ENCODE data around the gene ATPAF1.

The ATPAF1 gene

DNA sequence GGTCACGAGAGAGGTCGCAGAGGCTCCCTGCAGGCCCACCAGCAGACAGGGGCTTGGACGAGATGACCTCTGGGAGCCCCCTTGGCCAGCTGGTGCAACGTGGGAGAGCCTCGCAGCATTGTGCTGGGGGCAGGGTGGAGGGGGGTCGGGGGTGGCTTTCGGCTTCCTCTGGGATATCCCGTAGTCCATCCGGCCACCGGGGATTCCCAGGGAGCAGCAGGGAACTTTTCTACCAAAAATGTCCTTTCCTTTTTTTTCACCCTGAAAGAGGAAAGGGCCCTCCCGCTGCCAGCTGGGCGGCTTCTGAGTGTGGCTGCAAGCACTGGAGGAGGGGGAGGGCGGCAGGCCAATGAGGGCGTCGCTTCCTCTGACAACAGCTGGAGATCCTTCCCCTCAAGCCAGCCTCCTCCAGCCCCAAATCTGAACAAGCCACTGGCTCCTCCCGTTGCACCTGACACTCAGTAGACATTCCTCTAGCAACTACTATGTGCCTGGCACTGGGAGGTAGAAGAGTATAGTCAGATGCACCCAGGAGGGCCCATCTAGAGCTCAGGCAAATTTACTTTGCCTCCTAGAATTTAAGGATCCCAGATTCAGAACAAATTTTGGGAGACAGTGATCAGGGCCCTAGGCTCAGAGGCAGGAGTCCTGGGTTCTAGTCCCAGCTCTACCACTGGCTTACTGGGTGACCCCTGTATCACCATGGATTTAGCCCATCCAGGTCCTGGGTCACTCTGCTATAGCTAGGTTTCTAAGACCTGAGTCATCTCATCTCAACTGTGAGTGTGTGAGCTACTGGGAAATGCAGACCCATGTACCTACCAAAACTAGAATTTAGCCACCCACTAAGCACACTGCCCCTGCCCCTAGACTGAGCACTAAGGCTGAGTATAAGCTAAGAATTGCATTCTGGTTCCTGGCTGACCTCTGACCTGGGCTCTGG is 54.2 kb downstream of the ATPAF1 start:
- DNase-seq, result peak; percentile 48

DNA sequence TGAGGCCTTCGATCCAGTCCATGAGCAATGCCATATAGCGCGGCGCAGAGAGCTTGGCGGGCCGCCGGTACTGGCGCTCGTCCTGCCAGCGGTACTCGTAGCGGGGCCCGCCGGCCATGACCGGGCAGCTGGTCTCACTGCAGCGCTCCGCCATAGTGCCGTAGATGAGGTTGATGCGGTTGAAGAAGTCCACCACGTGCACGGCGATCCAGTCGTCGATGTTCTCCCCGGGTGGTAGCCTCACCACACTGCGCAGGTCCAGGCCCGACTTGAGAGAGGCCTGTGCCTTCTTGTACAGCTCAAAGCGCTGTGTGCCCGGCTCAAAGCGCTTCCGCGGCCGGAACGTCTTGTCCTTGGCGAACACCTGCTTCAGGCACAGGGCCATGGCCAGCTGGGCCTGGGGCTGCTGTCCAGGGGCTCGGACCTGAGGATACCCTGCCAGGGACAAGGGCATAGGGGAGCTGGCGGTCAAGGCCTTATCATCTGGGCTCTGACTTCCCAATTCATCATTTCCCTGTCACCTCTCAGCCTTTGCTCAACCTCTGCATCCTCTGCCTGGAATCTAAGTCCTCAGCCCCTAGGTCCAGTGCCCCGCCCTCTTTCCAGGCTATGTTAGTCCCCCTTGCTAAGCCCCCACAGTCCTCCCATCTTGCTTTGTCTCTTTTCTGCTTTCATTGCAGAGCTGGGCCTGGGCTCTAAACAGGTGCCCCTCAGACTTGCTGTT is 55.1 kb downstream of the ATPAF1 start:
- no peak for DNase-seq

DNA sequence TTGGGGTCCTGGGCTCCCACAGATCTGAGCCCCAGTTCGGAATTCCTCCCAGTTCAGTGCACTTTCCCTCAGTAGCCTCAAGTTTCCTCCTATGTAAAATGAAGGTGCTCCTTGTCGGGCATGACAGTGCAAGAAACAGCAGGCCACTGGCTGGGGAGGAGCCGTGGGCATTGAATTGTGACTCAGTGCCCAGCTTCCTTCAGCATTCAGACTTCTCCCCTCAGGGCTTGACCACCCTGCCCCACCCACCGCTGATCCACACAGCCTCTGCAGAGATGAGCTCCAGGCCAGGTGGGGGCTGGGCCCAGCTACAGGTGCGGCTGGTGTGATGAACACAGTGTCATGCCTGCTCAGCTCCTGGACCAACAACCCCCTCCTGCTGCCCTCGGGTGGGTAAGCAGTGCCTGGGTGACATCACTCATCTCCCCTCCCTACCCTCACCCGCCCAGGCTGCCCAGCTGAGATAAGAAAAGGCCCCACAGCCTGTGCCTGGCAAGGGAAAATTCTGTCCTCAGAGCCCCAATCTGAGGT is 56.4 kb downstream of the ATPAF1 start:
- no peak for DNase-seq

DNA sequence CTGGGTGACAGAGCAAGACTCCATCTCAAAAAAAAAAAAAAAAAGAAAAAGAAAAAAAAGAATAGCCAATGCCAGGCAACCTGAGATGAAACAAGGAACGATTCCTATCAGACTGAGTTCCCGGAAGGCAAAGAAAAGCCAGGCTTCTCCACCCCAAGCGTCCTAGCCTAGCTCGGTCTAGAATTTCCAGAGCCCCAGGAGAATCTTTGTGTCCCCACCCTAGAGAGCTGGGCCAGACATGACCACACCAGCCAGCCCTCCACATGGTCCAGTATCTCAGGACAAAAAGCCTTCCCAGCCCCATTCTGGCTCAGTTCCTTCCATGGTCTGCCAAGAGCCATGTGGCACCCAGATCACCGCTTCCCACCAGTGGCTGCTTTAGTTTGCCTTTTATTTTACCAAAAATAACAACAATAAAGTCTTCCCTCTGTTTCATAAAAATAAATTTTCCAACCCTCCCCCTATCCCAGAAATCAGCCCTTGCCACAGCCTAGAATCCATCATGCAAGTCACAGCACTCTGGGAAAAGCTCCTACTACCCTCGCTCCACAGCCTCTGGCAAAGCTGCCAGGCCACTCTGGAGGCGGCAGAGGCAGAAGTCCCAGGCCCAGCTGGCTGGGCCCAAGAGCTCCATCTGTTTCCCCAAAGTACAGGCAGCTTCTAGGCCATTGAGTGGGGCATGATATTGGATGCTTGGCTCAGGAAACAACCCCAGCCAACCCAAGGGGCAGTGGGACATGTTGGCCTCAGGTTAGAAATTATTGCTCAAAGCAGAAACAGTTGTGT is 60.6 kb downstream of the ATPAF1 start:
- no peak for DNase-seq

DNA sequence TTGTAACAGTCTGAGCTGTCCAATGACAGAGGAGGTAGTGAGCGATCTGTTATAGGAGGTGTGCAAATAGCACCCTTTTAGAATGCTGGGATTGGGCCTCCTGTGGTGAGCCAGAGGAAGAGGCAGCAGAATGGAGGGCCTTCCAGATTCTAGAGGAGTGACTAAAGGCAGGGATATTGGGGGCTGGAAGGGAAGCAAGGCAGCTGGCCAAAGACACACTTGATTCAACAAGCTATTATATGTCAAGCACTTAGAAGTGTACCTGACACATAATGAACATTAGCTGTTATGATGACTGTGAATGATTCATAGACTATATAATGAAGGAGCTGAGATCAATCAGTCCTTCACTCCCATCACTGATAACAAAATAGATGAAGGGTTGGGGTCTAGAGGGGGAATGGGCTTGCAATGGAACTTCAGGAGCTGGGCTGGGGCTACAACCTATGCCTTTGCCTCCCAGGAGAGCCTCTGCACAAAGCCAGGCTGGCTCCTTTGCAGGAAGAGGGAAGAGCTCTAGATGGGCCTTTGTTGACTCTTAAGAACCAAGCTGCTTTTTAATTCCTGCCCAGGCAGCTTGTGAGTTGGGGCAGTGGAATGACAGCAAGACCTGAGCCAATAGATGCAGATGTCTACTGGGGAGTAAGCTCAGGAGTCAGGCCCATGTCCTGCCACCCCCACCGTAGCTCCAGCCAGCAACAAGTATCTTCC is 61.8 kb downstream of the ATPAF1 start:
- DNase-seq, result peak; percentile 29

DNA sequence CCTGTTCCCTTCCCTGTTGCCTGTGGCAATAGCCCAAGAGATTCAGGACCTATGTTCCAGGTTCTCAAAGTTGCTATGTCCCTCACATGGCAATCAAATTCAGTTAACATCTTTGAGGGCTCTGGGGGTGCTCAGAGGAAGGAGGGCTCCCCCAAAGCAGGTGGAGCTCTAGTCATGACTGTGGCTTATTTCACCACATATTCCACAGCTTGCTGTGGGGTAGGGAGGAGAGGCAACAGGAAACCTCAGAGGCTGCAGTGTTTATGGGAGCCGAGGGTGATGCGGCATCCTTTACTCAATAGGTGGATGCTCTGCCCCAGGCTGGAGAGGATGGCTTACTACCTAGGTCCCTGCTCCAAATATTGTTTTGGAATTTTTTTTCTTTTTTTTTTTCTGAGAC is 62.9 kb downstream of the ATPAF1 start:
- no peak for DNase-seq

DNA sequence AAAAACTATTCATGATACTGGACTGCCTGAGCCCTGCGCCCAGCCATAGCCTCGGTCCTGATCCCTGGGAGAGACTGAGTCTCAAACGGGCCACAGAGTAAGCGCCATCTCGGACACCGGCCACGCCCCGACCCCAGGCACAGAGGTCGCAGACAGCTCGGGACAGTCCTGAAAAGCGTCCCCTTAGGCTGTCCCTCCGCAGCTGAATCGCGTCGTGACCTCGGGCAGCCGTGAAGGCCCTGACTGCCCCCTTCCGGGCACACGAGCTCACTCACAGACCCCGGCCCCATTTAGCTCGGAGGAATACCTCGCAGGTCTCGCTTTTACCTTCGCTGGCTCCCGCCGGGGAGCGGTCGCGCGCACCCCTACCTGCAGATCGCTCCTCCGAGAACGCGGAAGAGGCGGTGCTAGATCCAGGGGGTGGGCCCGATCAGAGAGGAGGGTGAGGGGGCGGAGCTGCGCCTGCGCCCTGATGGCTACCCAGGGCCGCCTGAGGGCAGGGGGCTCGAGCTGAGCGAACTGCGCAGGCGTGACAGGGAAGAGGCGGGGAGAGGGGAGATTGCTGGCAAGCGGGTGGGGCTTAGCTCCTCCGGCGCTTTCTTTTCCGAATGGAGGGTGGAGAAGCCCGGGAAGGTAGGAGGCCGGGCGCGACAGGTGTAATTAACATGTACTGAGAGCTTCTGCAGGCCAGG is 64.2 kb downstream of the ATPAF1 start, which contains the start of gene MKNK1:
TSS of gene MKNK1 (minus strand) at position 411 of the 692 bp plus-strand sequence. CDS start 20,941 bp downstream, outside the sequence.
- peak; percentile 93 for DNase-seq

DNA sequence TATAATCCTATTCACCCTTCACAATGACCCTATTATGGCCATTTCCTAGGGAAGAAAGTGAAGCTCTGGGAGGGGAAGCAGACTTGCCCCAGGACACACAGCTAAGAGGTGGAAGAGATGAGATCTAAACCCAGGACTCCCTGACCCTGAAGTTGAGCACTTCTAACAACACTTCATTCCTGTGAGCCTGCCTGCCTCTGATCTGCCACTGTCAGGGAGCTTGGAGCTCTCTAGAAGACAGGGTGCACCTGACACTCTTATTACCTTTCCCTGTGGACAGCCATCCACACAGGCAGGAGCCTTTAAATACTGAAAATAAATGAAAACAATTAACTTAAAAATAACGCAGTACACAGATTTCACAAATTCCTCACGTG is 64.7 kb downstream of the ATPAF1 start:
- DNase-seq, result no peak

DNA sequence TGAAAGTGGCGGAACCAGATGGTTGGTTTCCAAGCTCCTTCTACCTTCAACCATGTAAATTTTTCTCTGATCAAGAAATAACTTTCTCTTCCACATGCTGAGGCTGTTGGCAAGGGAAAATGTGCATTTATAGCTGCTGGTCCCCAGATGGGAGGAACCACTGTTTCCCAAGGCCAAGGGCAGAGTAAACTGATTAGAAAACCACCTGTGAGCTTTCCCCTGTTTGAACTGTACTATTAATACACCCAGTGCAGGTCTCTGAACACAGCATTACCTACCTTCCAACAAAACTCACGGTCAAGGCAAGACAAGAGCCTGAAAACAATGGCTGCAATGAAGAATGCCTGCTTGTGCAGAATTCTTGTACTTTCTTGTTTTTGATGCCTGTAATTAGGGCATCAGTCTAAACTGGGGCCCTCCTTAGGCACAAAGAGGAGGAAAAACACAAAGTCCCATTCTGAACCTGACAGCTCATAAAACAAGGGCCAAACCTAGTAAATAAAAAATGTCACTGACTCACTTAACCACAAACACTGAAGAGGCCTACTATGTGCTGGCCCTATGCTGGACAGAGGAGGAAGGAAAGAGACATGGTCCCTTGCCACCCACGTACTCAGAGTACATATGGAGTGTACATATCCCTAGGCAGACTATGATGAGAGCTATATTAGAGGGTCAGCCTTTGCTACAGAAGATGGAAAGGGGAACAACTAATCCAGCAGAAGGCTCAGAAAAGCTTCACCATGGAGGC is 66.7 kb downstream of the ATPAF1 start:
- DNase-seq, result no peak

DNA sequence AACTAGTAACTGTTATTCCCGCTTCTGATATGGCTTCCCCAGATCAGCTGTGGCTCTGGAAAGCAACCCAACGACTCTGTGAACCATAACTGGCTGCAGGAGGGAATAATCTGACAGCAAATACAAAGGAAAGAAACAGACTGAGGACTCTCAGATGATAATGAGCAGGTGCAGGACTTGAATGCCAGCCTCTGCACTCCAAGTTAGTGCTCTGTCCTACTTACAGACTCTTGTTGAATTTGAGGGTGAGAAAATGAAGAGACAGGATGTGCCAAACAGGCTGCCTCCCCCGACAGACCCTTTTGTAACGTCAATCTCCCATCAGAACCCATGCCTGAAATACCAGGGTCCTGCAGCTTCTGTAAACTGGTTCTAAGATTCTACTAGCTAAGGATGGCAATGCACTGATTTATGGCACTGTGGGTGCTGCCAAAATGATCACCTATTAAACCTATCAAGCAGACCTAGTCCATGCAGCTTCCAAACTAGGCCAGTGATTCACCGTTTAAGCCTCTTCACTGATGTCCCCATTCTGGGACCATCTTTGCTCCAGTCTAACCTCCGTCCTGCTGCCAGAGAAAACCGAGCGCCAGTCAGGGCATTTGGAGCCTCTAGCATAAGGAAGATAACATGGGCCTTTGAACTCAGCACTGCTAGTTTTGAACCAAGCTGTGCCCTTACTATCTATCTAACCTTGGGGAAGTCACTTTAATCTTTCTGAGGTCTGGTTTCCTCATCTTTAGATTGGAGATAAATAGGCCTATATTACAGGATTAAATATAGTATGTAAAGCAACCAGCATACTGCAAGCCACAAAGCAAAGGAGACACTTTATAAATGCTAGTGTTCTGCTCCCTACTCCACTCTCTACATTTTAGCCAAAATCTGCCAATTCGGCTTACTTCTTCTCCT is 68.8 kb downstream of the ATPAF1 start:
- DNase-seq, result no peak

DNA sequence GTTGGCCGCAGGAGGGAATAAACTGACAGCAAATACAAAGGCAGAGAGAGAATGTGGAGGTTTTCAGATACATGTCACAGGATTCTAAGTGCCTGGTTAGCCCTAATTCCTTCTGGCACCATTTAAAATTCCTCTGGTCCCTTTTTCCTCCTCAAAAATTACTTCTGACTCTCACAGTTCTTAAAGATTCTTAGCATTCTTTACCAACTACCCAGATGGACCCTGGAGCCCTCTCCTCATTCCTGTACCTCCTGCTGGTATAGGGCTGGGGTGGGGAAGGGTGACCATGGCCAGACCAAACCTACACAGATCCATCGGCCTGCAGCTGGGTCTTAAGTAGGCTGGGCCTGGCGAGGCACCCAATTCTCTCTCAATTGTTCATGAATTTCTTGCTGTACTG is 71.3 kb downstream of the ATPAF1 start:
- no peak for DNase-seq

DNA sequence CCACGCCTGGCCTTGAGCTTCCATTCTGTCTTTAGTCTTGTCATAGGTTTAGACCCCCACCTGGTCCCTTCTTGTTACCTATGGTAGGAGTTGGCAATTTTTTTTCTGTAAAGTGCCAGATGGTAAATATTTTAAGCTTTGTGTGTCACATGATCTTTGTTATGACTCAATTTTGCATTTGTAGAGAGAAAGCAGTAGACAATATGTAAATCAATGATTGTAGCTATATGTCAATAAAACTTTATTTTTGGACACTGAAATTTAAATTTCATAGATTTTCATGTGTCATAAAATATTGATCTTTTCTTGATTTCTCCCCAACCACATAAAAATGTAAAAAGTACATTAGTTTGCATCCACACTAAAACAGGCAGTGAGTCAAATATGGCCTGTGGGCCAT is 72.1 kb downstream of the ATPAF1 start:
- no peak for DNase-seq

DNA sequence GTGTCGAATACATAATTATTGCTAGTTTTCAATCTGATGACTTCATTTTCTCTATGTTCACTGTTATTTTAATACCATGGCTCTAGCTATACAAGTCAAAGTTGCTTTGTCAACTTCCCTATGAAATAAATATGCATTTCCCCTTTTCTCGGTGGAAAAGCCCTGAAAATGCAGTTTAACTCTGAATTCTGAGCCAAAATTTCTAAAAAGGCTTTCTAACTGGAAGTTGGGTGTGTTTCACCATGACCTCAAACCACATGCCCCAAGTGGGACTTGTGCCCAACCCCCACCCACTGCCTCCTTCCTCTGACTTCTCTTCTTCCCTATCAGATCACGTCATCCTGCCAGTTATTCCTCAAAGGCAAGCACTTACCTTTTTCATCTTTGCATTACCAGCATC is 73.0 kb downstream of the ATPAF1 start:
- DNase-seq, result no peak

DNA sequence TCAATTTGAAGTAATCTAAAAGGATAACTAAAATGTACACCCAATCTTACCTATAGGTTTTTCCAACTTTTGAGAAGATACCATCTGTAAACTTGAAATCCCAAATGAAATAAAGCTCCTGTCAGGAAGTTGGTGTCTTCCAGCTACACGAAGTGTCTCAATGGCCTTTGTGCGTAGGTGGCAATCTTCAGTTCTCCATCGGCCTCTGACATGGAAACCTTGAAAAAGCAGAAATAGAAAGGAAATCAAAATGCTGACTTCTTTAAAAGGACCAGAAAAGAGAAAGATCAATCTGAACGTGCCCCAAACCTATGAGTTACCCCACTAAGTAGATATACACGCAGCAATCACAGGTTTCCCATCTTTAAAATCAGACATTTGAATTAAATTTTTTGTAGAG is 74.1 kb downstream of the ATPAF1 start:
- DNase-seq, result no peak

DNA sequence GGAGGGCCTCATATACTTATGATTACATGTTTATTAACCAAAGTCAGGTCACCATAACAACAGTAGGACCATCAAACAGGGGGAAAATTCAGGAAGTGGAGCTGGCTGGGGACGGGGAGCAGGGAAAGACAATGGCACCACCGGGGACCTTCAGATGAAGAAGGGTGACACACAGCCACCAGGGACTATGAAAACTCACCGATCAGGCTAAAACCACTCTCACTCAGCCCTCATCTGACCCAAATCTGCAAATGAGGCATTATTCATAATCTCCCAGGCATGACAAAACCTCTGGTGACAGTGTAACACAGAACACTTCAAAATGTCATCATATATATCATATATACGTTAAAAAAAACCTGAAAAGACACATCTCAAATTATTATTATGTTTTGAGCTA is 75.3 kb downstream of the ATPAF1 start:
- no peak for DNase-seq

DNA sequence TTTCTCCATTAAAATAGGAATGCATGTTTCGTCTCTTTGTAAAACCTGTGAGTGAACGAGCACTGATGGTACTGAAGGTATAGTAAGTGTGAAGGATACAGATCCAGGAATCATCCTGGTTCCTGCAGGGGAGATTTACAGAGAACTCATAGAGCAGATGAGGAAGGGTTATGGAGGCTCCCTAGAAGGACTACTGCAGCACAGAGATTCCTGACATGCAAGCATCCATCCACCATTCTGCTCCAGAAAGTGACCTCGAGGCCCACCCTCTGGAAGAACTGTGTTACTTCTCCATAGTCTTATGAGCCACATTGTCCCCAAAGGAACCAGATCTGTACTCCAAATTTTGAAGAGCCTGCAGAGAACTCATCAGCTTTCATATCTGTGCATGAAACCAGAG is 78.6 kb downstream of the ATPAF1 start:
- no peak for DNase-seq

DNA sequence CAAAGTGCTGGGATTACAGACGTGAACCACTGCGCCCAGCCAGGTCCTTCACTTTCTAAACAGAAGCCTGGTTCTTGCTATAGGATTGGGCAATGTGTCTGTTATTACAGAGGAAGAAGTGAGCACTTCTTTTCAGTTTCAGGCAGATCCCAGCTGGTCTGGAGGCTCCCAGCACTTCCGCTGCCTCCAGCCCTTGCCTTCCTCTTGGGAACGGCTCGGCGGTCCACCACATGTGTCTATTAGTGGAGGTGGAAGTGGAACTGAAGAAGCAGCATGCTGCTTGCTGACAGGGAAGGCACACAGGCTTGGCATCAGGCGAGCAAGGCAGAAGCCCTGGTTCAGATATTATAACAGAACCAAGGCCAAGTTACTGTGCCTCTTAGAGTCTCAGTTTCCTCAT is 81.1 kb downstream of the ATPAF1 start:
- DNase-seq, result no peak

DNA sequence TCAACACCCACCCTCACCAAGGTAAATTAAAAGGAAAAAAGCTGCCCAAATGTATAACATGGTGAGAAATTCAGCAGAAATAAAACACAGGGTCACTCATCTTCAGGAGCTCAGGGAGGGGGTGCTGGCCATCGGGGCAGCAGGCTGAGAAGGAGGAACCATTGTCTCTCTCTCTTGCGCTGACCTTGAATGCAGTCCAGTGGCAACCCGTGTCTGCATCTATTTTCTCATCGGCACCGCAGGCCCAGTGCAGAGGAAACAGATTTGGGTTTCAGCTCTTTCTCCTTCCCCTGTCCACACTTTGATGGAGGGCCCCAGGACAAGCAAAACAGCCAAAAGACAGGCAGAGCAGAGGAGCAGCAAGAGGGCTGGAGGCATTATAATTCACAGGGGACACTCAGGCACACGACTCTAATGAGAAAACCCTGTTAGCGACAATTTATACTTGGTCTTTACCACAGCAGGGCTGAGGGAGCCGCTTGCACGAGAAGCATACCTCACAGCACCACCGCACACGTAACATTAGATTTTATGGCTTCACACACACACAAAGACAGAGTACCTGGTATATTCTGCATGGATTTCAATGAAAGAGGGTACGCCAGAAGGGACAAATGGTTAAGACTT is 82.7 kb downstream of the ATPAF1 start:
- DNase-seq, result no peak

DNA sequence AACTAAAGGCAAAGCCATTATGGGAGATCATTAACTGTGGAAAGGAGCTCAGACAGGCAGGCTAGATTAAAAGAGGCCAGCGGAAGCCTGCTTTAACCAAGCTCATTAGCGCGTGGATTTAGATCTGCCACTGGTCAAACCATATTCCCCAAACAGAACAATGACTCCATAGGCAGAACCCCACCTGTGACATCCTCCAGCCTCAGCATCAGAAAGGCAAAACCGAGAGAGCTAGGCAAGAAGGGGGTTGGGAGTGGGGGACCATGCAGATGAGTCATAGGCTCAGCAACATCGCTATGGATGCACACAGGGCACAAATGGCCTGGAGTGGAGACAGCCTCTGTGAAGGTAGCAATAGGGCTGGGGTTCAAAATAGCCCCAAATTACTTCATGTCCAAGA is 84.7 kb downstream of the ATPAF1 start:
- DNase-seq, result no peak

Data from fibroblast of skin of right biceps (primary cell).